Fibroblast of peridontal ligament (primary cell): ENCODE results near the gene P2RY13.

Experiments used
- DNase-seq: peaks from one replicate; pipeline ENCODE4 v3.0.0-alpha.2; 2010; ENCODE audit errors: extremely low read depth

The P2RY13 gene

GRCh38 chr3:151329363-151329762 lies at the start of gene P2RY13:
Gene P2RY13 (minus strand): TSS chr3:151329549. CDS start chr3:151329528, 21 bp downstream.
- no peak for DNase-seq

- no peak for DNase-seq
Measured at GRCh38 chr3:151377768-151378385, 48.5 kb upstream of the P2RY13 start.

DNA sequence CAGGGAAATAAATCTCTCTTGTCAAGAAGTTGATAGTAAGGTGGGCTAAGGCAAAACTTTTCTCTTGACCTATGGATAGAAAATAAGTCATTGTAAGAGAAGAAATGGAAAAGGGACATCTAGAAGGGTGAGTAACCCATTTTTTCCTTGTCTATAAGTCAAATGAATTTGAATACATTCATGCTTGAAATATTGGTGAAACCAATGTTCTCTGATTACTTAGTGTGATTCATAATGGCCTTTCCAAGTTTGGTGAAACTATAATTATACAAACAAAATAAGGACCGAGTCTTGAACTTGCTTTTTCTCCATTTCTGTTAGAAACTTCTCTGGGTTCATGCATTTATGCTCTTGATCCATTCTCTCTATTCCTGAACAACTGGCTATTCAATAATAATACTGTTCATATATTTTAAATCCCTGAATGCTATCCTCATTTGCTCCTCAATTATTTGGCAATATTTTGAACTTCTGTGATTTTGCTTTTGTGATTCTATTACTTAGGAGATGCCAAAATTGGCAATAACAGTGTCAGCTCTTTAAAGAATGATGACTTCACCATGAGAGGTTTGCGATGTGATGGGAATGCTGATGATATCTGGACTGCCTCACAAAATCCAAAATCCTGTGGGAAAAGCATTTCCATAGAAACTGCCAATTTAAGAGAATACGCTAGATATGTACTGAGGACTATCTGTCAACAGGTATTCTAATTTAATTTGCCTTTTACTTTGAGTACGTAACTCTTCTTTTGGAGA lies 42.9 kb upstream of the P2RY13 start:
- DNase-seq, result peak; percentile 63

DNA sequence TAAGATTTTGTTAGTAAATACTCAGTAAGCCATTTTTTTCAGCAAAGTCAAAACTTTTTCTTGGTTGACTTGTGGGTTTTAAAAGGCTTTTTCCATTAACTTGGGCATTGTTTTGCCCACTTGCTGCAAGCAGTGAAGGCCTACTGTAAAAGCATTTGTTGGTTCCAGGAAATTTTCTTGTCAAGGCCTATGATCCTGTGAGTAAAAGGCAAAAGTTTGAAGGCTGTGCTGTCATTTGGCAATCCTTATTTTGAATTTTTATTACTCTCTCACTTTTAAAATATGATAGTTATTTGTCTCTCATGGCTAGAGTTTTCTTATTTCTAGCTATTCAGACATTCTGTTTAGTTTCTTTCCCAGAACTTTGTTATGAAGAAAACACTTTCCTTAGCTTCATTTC lies 42.2 kb upstream of the P2RY13 start:
- peak; percentile 64 for DNase-seq

GRCh38 chr3:151367448-151367847 lies 38.1 kb upstream of the P2RY13 start:
- DNase-seq, result peak; percentile 48

- no peak for DNase-seq
Measured at GRCh38 chr3:151366993-151367392, 37.6 kb upstream of the P2RY13 start.

DNA sequence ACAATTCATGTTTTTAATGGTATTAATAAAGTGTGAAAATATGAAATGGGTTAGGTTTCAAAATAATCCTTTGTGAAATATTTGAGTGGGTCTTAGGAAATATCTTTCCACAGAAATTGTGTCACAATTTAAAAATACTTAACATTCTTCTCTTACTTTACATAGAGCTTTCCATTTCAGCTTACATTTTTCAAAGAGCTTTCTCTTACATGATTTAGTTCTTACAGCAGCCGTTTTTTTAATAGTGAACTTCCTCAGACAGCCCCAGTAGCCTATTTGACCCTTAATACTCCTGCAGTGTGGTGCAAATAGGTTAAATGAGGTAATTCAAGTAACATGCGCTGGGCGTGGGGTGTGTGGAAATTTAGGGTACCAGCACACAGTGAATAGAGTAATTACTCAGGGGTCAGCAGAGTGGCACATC lies 33.4 kb upstream of the P2RY13 start:
- peak; percentile 46 for DNase-seq

- no peak for DNase-seq
Measured at GRCh38 chr3:151357463-151357850, 28.1 kb upstream of the P2RY13 start.

GRCh38 chr3:151356794-151357462 lies 27.6 kb upstream of the P2RY13 start:
- peak; percentile 15 for DNase-seq

DNA sequence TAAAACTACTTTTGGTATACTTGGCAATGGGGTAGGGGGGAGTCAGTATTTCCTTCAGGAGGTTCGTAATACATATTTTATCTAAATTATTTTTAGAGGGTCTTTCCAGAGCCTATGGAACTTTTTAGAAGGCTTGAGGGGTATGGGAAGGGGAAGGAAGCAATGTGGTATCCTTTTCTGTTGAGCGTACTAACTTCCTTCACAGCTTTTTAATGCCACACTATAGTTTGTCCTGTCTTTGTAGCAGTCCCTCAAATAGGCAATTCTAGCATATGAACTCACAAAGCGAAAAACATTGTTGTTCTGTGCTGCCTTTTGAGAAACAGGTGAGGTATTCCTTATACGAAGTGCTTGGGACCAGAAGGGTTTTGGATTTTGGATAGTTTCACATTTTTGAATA lies 22.3 kb upstream of the P2RY13 start:
- no peak for DNase-seq

- no peak for DNase-seq
Measured at GRCh38 chr3:151351219-151351618, 21.9 kb upstream of the P2RY13 start.

GRCh38 chr3:151350656-151351055 lies 21.3 kb upstream of the P2RY13 start:
- DNase-seq, result no peak

GRCh38 chr3:151347432-151347831 lies 18.1 kb upstream of the P2RY13 start:
- no peak for DNase-seq

DNA sequence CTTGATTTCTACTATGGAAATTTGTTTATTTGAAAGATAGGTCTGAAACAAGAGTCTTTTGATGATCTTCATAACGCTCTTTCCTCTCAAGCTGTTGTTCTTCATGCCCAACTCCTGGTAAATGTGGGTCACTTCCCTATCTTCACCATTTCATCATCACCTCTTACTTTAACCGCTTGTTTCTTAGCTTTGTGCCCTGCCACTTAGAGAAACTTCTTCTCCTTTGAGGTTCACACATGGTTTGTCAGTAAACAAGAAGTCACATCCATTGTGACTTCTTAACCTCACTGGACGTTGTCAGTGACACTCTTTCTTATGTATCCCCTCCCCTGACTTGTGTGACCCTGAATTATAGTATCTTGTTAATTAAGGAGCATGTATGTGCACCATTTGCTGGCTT lies 16.9 kb upstream of the P2RY13 start:
- no peak for DNase-seq

GRCh38 chr3:151345859-151346258 lies 16.5 kb upstream of the P2RY13 start:
- DNase-seq, result peak; percentile 84

GRCh38 chr3:151331696-151332095 lies 2.3 kb upstream of the P2RY13 start:
- DNase-seq, result no peak

DNA sequence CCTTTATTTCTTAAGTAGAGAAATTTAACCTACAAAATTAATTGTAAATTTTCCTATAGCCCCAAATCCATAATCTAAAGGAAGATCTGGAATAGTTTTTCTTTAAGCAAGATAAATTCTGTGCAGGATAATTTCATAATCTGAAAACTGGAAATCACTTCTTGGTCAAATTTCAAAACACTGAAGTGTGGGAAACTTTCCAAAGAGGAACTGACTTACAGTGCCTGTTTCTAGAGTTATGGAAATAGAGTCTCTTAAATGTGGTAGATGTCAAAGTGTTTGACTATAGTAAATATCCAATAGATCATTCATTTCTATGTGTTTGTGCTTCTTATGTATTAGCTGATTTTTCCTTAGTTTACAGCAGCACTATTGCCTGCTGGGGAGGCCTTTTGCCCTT lies 1.6 kb upstream of the P2RY13 start:
- peak; percentile 62 for DNase-seq

GRCh38 chr3:151330379-151330778 lies 1.0 kb upstream of the P2RY13 start:
- no peak for DNase-seq

DNA sequence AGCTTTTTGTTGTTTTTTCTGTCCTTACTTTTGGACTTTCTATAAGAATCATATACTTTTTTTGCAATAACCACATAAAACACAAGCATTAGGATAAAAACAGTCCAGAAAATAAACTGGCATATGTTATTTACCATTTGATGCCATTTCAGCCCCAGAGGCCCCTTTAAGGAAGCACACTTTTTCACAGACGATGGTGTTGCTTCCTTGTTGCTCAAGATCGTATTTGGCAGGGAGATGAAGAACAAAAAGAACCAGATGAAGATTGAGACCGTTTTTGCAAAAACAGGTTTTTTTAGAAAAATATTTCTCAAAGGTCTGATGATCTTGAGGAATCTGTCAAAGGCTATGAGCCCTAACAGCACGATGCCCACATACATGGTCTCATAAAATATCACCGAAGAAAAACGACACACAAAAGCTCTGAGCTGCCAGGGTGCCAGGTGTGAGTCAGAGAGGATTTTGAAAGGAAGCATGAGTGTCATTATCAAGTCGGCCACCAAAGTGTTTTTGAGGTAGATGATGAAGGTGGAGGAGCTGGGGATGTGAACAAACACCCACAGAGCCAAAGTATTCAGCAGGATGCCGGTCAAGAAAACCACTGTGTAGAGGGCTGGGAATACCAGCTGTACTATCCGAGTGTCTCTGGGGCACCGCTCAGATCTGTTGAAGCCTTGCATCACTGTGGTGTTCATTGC lies 902 bp downstream of the P2RY13 start:
- peak; percentile 57 for DNase-seq

- DNase-seq, result peak; percentile 62
Measured at GRCh38 chr3:151327571-151328198, 1.7 kb downstream of the P2RY13 start.

DNA sequence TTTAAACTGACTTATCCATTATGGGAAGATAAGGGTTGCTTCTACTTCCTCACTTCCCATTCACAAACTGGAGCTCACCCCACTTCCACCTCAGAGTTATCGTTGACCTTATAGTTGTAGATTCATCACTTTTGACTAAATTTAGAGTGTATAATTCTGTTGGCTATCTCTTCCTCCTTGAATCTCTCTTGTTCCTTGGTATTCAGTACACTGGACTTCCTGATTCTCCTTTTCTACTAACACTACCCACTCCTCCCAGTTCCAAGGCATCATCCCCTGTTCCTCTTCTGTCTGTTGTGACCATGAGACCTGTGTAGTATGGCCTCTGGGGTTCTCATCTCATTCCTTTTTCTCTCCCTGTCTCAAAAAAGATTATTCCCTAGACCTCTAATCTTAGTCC lies 6.8 kb downstream of the P2RY13 start:
- DNase-seq, result no peak

- no peak for DNase-seq
Measured at GRCh38 chr3:151321526-151321925, 7.8 kb downstream of the P2RY13 start.
